WTC11 (cell line): ENCODE data around the gene POMT2. TPM values are rescaled to one million over a fixed set of nuclear protein-coding genes. Genes with fewer than 3 reads are reported as not detected.
"Not testable (repeated sequence)": the region's sequence is repeated elsewhere in the genome, so short reads cannot be mapped to it uniquely, and the experiment has no call there.

Source experiments
- ATAC-seq: fragments of 200-7000 bp; cut with Tn5 transposase; 2 replicates; pipeline ENCODE4 v1.10.0; 2021; ENCODE audit warnings: mild to moderate bottlenecking, moderate library complexity
- CTCF ChIA-PET: fragments of 300-600 bp; sonication (Branson Sonifier 250); formaldehyde crosslinking; loops from one replicate; lab custom pipeline; 2021; ENCODE audit warnings: antibody characterized with exemption; lab: Charles Lee
- POLR2A ChIA-PET: fragments of 350-600 bp; sonication (Branson Sonifier 250); formaldehyde crosslinking; loops from one replicate; lab custom pipeline; 2021; ENCODE audit warnings: antibody characterized with exemption; lab: Charles Lee
- DNase-seq: peaks from one replicate; pipeline ENCODE4 v3.0.0; 2021; ENCODE audit warnings: low spot score
- H3K27ac Mint-ChIP-seq: 2 replicates; pipeline ENCODE4 v1.8.0; 2021; ENCODE audit warnings: mixed read lengths
- H3K27me3 Mint-ChIP-seq: 2 replicates; pipeline ENCODE4 v1.8.0; 2021; ENCODE audit warnings: low read depth, mild to moderate bottlenecking, moderate library complexity, mixed read lengths
- H3K36me3 Mint-ChIP-seq: 2 replicates; pipeline ENCODE4 v1.8.0; 2021; ENCODE audit warnings: mixed read lengths
- H3K4me1 Mint-ChIP-seq: 2 replicates; pipeline ENCODE4 v1.8.0; 2022; ENCODE audit warnings: mixed read lengths
- H3K4me3 Mint-ChIP-seq: 2 replicates; pipeline ENCODE4 v1.8.0; 2021; ENCODE audit warnings: mild to moderate bottlenecking, moderate library complexity, mixed read lengths
- H3K9me3 Mint-ChIP-seq: 2 replicates; pipeline ENCODE4 v1.8.0; 2021; ENCODE audit warnings: mixed read lengths
- AFF4 ChIP-seq: sonication (generic); formaldehyde crosslinking; IDR thresholded peaks from 2 replicates; pipeline ENCODE4 v1.8.1; 2023; ENCODE audit warnings: mild to moderate bottlenecking, missing genetic modification reagents, borderline replicate concordance
- ATF2 ChIP-seq: sonication (generic); formaldehyde crosslinking; IDR thresholded peaks from 2 replicates; pipeline ENCODE4 v1.8.1; 2022; ENCODE audit warnings: low read depth, missing genetic modification reagents, borderline replicate concordance
- EMX1 ChIP-seq: fragments of 250-450 bp; sonication (Bioruptor Pico); IDR thresholded peaks from 2 replicates; pipeline ENCODE4 v1.8.0; 2021; ENCODE audit warnings: mild to moderate bottlenecking
- FOXJ3 ChIP-seq: sonication (generic); formaldehyde crosslinking; IDR thresholded peaks from 2 replicates; pipeline ENCODE4 v1.9.0; 2021; ENCODE audit warnings: missing genetic modification reagents, mild to moderate bottlenecking, borderline replicate concordance
- GTF2I ChIP-seq: fragments of 250-450 bp; sonication (Bioruptor Pico); conservative IDR thresholded peaks from 2 replicates; pipeline ENCODE4 v1.4.0; 2021; ENCODE audit warnings: mild to moderate bottlenecking
- HMGXB4 ChIP-seq: sonication (generic); formaldehyde crosslinking; IDR thresholded peaks from 2 replicates; pipeline ENCODE4 v1.8.1; 2023; ENCODE audit warnings: mild to moderate bottlenecking, moderate library complexity, missing genetic modification reagents
- MXD4 ChIP-seq: fragments of 250-450 bp; sonication (Bioruptor Pico); IDR thresholded peaks from 2 replicates; pipeline ENCODE4 v1.8.0; 2021; ENCODE audit warnings: mild to moderate bottlenecking, moderate library complexity, borderline replicate concordance
- NR1H2 ChIP-seq: sonication (generic); formaldehyde crosslinking; IDR thresholded peaks from 2 replicates; pipeline ENCODE4 v1.9.0; 2021; ENCODE audit warnings: mild to moderate bottlenecking, moderate library complexity, missing genetic modification reagents
- NR2C2 ChIP-seq: sonication (generic); formaldehyde crosslinking; IDR thresholded peaks from 2 replicates; pipeline ENCODE4 v1.8.0; 2022; ENCODE audit warnings: mild to moderate bottlenecking, missing genetic modification reagents
- RORB ChIP-seq: fragments of 250-450 bp; sonication (Bioruptor Pico); IDR thresholded peaks from 2 replicates; pipeline ENCODE4 v1.9.0; 2021; ENCODE audit warnings: mild to moderate bottlenecking
- SMAD3 ChIP-seq: sonication (generic); formaldehyde crosslinking; IDR thresholded peaks from 2 replicates; pipeline ENCODE4 v1.8.0; 2022; ENCODE audit warnings: missing genetic modification reagents, mild to moderate bottlenecking, borderline replicate concordance
- TCF7 ChIP-seq: sonication (generic); formaldehyde crosslinking; IDR thresholded peaks from 2 replicates; pipeline ENCODE4 v1.8.0; 2022; ENCODE audit warnings: mild to moderate bottlenecking, low read depth, missing genetic modification reagents, moderate library complexity
- TEAD1 ChIP-seq: sonication (generic); formaldehyde crosslinking; IDR thresholded peaks from 2 replicates; pipeline ENCODE4 v1.8.0; 2022; ENCODE audit warnings: mild to moderate bottlenecking, missing genetic modification reagents
- TEAD4 ChIP-seq: sonication (generic); formaldehyde crosslinking; IDR thresholded peaks from 2 replicates; pipeline ENCODE4 v1.8.0; 2022; ENCODE audit warnings: mild to moderate bottlenecking, missing genetic modification reagents
- ZBTB21 ChIP-seq: sonication (generic); formaldehyde crosslinking; IDR thresholded peaks from 2 replicates; pipeline ENCODE4 v1.8.1; 2023; ENCODE audit warnings: mild to moderate bottlenecking, missing genetic modification reagents, borderline replicate concordance
- ZNF121 ChIP-seq: sonication (generic); formaldehyde crosslinking; IDR thresholded peaks from 2 replicates; pipeline ENCODE4 v1.8.0; 2023; ENCODE audit warnings: missing genetic modification reagents
- ZNF671 ChIP-seq: fragments of 250-450 bp; sonication (Bioruptor Pico); IDR thresholded peaks from 2 replicates; pipeline ENCODE4 v1.8.0; 2021; ENCODE audit warnings: mild to moderate bottlenecking
- total RNA-seq: library from RNA; stranded (reverse); gene quantifications from 3 replicates; pipeline ENCODE4 v1.2.3, GENCODE V29; 2021

The POMT2 gene
- total RNA-seq, 1 experiment from 2014 or later, result 38.7 TPM

GRCh38 chr14:77337255-77337654 is 16.6 kb upstream of the POMT2 start:
- H3K4me3 Mint-ChIP-seq, DNase-seq, ATAC-seq, POLR2A ChIA-PET, H3K27me3 Mint-ChIP-seq: not testable (repeated sequence)
- CTCF ChIA-PET, result interaction anchor here (2.9 kb wide), 1 partner anchor 21 kb away, joined by 8 read pairs; no protein-coding TSS in a partner anchor
- Mint-ChIP-seq H3K27ac (peak overlapping the region; percentile 96), H3K36me3 (peaks cover 24% of the 10 kb centered on the region), H3K4me1 (peaks cover 62% of the 10 kb centered on the region), H3K9me3 (peaks cover 11% of the 10 kb centered on the region)
- TF ChIP-seq ZNF121, result peak; percentile 80
- peak; percentile 56; the same call in 1 of the 2 replicates for TF ChIP-seq GTF2I (CRISPR knock-in tag)

- TF ChIP-seq ZNF671 (no peak), EMX1 (CRISPR knock-in tag) (no peak), TEAD1 (no peak), TCF7 (no peak), FOXJ3 (CRISPR knock-in tag) (no peak), NR1H2 (CRISPR knock-in tag) (no peak), HMGXB4 (CRISPR knock-in tag) (no peak), MXD4 (CRISPR knock-in tag) (no peak)
- ATAC-seq, result no peak
- ChIA-PET CTCF (interaction anchor here (1.3 to 1.4 kb wide), 2 partner anchors 15 to 19 kb away, joined by 3 to 9 read pairs; partner anchors contain the start of genes GSTZ1 and POMT2), POLR2A (no interaction called here)
- no peaks in the 10 kb centered on the region for H3K27me3 Mint-ChIP-seq
- H3K4me1 Mint-ChIP-seq, result peaks cover 55% of the 10 kb centered on the region
- no peak overlapping the region for H3K4me3 Mint-ChIP-seq
- peaks cover 11% of the 10 kb centered on the region for H3K9me3 Mint-ChIP-seq
- no peak for DNase-seq
- H3K36me3 Mint-ChIP-seq, result peaks cover 8% of the 10 kb centered on the region; the same call in 1 of the 2 replicates
- peak overlapping the region; percentile 15 for H3K27ac Mint-ChIP-seq
Measured at GRCh38 chr14:77335576-77335975, 14.9 kb upstream of the POMT2 start.

- H3K36me3 Mint-ChIP-seq, result no peaks in the 10 kb centered on the region
Measured at GRCh38 chr14:77329872-77330271, 9.2 kb upstream of the POMT2 start.

More at GRCh38 chr14:77329872-77330271, 9.2 kb upstream of the POMT2 start:
- Mint-ChIP-seq H3K4me1 (peaks cover 10% of the 10 kb centered on the region), H3K9me3 (no peaks in the 10 kb centered on the region), H3K27me3 (no peaks in the 10 kb centered on the region), H3K27ac (no peak overlapping the region), H3K4me3 (no peak overlapping the region)
- ChIA-PET CTCF (interaction anchor here (2.9 kb wide), 1 partner anchor 14 kb away, joined by 10 read pairs; no protein-coding TSS in a partner anchor), POLR2A (no interaction called here)
- ATAC-seq (no peak), DNase-seq (no peak)
- TF ChIP-seq RORB (no peak), HMGXB4 (CRISPR knock-in tag) (no peak), ATF2 (CRISPR knock-in tag) (no peak), NR2C2 (no peak), AFF4 (CRISPR knock-in tag) (no peak), ZBTB21 (CRISPR knock-in tag) (no peak), SMAD3 (CRISPR knock-in tag) (no peak), TEAD4 (CRISPR knock-in tag) (no peak)
